Frontal cortex (tissue), 4 donors: ENCODE data around the gene ZNF689. TPM values are rescaled to one million over a fixed set of nuclear protein-coding genes. Genes with fewer than 3 reads are reported as not detected.
A peak's percentile ranks its signal among the peaks of the same experiment; 100 is the strongest.
"Not testable (repeated sequence)": the region's sequence is repeated elsewhere in the genome, so short reads cannot be mapped to it uniquely, and the experiment has no call there.

Experiments
- DNase-seq, 2 donors: peaks; one replicate each; pipeline ENCODE4 v3.0.0; 2012; ENCODE audit warnings: low spot score in 2 of 2
- FAIRE-seq: peaks from 2 replicates; lab custom pipeline; 2012; peaks lifted over from hg19 to GRCh38; lab: Jason Lieb, UNC
- total RNA-seq: library from RNA; depleted of rRNA; stranded (reverse); fragments of >200 nt; gene quantifications from one replicate; pipeline ENCODE4 v1.2.3, GENCODE V29; 2014
- donor health status: control.
- donor health status: control.
- donor health status: control.

ZNF689 gene
- total RNA-seq, 1 donor from 2014 or later: 9.0 TPM

- no peak for FAIRE-seq
Measured at GRCh38 chr16:30602616-30603277, 7.4 kb downstream of the ZNF689 start.

GRCh38 chr16:30601966-30602365, 8.2 kb downstream of the ZNF689 start:
- no peak for FAIRE-seq
- no peak for DNase-seq

More at GRCh38 chr16:30602616-30603277, 7.4 kb downstream of the ZNF689 start:
- DNase-seq: peak in 1 of 2 donors; percentile 28

- no peak for FAIRE-seq
- DNase-seq: no peak
Measured at GRCh38 chr16:30600929-30601328, 9.3 kb downstream of the ZNF689 start.

- DNase-seq (no peak), FAIRE-seq (no peak)
Measured at GRCh38 chr16:30600215-30600614, 10.0 kb downstream of the ZNF689 start.

- FAIRE-seq (no peak), DNase-seq (no peak)
Measured at GRCh38 chr16:30592871-30593270, 17.3 kb downstream of the ZNF689 start.

GRCh38 chr16:30590869-30591268, 19.3 kb downstream of the ZNF689 start:
- not testable (repeated sequence) for DNase-seq, FAIRE-seq

- not testable (repeated sequence) for FAIRE-seq
Measured at GRCh38 chr16:30589582-30589981, 20.6 kb downstream of the ZNF689 start.

GRCh38 chr16:30588651-30589050, 21.5 kb downstream of the ZNF689 start:
- DNase-seq (no peak), FAIRE-seq (no peak)

More at GRCh38 chr16:30589582-30589981, 20.6 kb downstream of the ZNF689 start:
- DNase-seq: not testable (repeated sequence)

- peak; percentile 90 to 96 for DNase-seq
- FAIRE-seq: no peak
Measured at GRCh38 chr16:30585400-30586191, 24.6 kb downstream of the ZNF689 start, which contains the start of gene ZNF785. TSS of gene ZNF785 (minus strand) at chr16:30585697. CDS start at chr16:30585611, 86 bp downstream.

- FAIRE-seq (no peak), DNase-seq (no peak)
Measured at GRCh38 chr16:30585022-30585399, 25.2 kb downstream of the ZNF689 start.

GRCh38 chr16:30582611-30583340, 27.4 kb downstream of the ZNF689 start:
- FAIRE-seq: no peak

GRCh38 chr16:30581457-30581856, 28.7 kb downstream of the ZNF689 start:
- DNase-seq: no peak
- FAIRE-seq: no peak

More at GRCh38 chr16:30582611-30583340, 27.4 kb downstream of the ZNF689 start:
- DNase-seq: no peak

- FAIRE-seq: no peak
Measured at GRCh38 chr16:30574678-30575077, 35.5 kb downstream of the ZNF689 start.

GRCh38 chr16:30571445-30572322, 38.5 kb downstream of the ZNF689 start, which contains the start of gene ZNF688:
TSS of gene ZNF688 (minus strand) at chr16:30571714. CDS start at chr16:30571629, 85 bp downstream.
- peak; percentile 94 to 97 for DNase-seq
- FAIRE-seq: no peak

More at GRCh38 chr16:30574678-30575077, 35.5 kb downstream of the ZNF689 start:
- DNase-seq: no peak

GRCh38 chr16:30570636-30571444, 39.3 kb downstream of the ZNF689 start:
- DNase-seq (peak; percentile 51 to 67), FAIRE-seq (no peak)

GRCh38 chr16:30569746-30570635, 40.2 kb downstream of the ZNF689 start:
- DNase-seq: no peak
- no peak for FAIRE-seq

- no peak for FAIRE-seq
- DNase-seq: no peak
Measured at GRCh38 chr16:30569281-30569680, 40.9 kb downstream of the ZNF689 start.
